ENCODE results near the gene BACH2.

DNA sequence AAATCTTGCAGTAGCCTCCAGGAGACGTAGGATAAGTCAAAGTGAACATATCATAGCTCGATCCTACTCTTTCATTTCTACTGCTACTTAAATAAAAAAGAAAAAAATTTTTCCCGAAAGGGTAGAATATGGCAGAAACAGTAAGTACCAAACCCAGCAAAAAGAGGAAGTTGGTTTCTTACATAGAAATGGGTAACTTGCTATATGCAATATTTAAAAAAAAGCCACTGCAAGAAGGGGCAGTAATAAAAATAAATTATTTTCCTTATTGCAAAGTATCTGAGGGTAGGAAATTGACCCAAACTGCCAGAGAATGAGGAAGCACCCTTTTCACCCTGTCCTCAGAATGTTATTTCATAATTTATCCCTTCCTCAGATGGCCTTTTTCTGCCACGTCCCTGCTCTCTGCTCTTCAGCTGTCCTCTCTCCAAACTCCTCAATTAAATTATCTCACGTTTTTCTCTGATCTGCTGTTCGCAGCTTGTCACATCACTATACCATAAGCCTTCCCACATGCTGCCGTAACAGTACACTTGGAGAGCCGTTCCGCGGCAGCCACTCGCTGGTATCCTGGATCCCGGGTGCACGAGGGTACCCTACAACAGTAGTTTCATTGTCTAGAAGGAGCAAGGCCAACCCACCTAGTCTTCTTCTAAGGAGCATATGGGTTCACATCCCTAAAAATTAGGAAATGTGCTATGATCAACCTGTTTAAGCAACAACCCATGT is 149.6 kb downstream of the BACH2 start:
- TF ChIP-seq POLR2A (IDR thresholded peaks at IDR 0.05; ENCODE audit: low read length) = no peak
- TF ChIP-seq RAD21 (conservative IDR thresholded peaks at IDR 0.05 in 1 of 2, IDR thresholded peaks at IDR 0.05 in 1 of 2) = no peak
- no peak for TF ChIP-seq SREBF2 (IDR thresholded peaks at IDR 0.05)
- TF ChIP-seq, protein P1, sequence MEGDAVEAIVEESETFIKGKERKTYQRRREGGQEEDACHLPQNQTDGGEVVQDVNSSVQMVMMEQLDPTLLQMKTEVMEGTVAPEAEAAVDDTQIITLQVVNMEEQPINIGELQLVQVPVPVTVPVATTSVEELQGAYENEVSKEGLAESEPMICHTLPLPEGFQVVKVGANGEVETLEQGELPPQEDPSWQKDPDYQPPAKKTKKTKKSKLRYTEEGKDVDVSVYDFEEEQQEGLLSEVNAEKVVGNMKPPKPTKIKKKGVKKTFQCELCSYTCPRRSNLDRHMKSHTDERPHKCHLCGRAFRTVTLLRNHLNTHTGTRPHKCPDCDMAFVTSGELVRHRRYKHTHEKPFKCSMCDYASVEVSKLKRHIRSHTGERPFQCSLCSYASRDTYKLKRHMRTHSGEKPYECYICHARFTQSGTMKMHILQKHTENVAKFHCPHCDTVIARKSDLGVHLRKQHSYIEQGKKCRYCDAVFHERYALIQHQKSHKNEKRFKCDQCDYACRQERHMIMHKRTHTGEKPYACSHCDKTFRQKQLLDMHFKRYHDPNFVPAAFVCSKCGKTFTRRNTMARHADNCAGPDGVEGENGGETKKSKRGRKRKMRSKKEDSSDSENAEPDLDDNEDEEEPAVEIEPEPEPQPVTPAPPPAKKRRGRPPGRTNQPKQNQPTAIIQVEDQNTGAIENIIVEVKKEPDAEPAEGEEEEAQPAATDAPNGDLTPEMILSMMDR (IDR thresholded peaks at IDR 0.05) = no peak
- TF ChIP-seq EHMT2 (IDR thresholded peaks at IDR 0.05; ENCODE audit: low read depth) = no peak
- no peak for TF ChIP-seq SMC3 (IDR thresholded peaks at IDR 0.05)
- no peak for TF ChIP-seq CEBPB (IDR thresholded peaks at IDR 0.05)
- no peak for TF ChIP-seq HDAC2 (IDR thresholded peaks at IDR 0.05)
- no peak for TF ChIP-seq NR3C1 (IDR thresholded peaks at IDR 0.05)
- no peak for TF ChIP-seq EP300 (IDR thresholded peaks at IDR 0.05)
- TF ChIP-seq RARB (CRISPR knock-in tag; IDR thresholded peaks at IDR 0.05) = no peak
